Measurements from ENCODE around the gene XYLT1. TPM values are rescaled to one million over a fixed set of nuclear protein-coding genes. Genes with fewer than 3 reads are reported as not detected.

The XYLT1 gene
- total and polyA plus RNA-seq, 5 donors = 2.5 to 37.8 (median 11.7) TPM

- H3K9me3 ChIP-seq (ENCODE audit: control insufficient read depth, low read length) = no peaks in the 10 kb centered on the region
- no peak overlapping the region for H3K27ac ChIP-seq (ENCODE audit: low read length)
- intact Hi-C loops (cut with DNase I) = no loop called here
- no peak for DNase-seq
- no peak overlapping the region for H3K4me3 ChIP-seq (ENCODE audit: low read length)
- no peak for ATAC-seq
- 79% methylated on average over 3 of the region's 3 CpGs for WGBS
- no peaks in the 10 kb centered on the region for H3K27me3 ChIP-seq (ENCODE audit: control insufficient read depth, insufficient read depth)
- no peaks in the 10 kb centered on the region for H3K4me1 ChIP-seq (ENCODE audit: control insufficient read depth, insufficient read depth, low read length)
Measured at GRCh38 chr16:17320009-17320408, 150.8 kb downstream of the XYLT1 start.

- no peak overlapping the region for H3K4me3 ChIP-seq (ENCODE audit: low read length)
- no peak for ATAC-seq
- intact Hi-C loops (cut with DNase I) = no loop called here
- no peaks in the 10 kb centered on the region for H3K27me3 ChIP-seq (ENCODE audit: control insufficient read depth, insufficient read depth)
- H3K27ac ChIP-seq (ENCODE audit: low read length) = no peak overlapping the region
- H3K4me1 ChIP-seq (ENCODE audit: control insufficient read depth, insufficient read depth, low read length) = no peaks in the 10 kb centered on the region
- 69% methylated on average over 5 of the region's 5 CpGs for WGBS
- no peak for DNase-seq
- H3K9me3 ChIP-seq (ENCODE audit: control insufficient read depth, low read length) = no peaks in the 10 kb centered on the region
Measured at GRCh38 chr16:17318238-17318637, 152.5 kb downstream of the XYLT1 start.

GRCh38 chr16:17316005-17316404 is 154.8 kb downstream of the XYLT1 start:
- WGBS = 91% methylated on average over 4 of the region's 4 CpGs
- intact Hi-C loops (cut with DNase I) = no loop called here
- ATAC-seq (no peak), DNase-seq (no peak)
- H3K27ac ChIP-seq (ENCODE audit: low read length) = no peak overlapping the region
- no peaks in the 10 kb centered on the region for H3K27me3 ChIP-seq (ENCODE audit: control insufficient read depth, insufficient read depth)
- peaks cover 6% of the 10 kb centered on the region for H3K4me1 ChIP-seq (ENCODE audit: control insufficient read depth, insufficient read depth, low read length)
- H3K9me3 ChIP-seq (ENCODE audit: control insufficient read depth, low read length) = no peaks in the 10 kb centered on the region
- no peak overlapping the region for H3K4me3 ChIP-seq (ENCODE audit: low read length)

- WGBS = 71% methylated on average over 7 of the region's 7 CpGs
- no peak overlapping the region for H3K4me3 ChIP-seq (ENCODE audit: low read length)
- intact Hi-C loops (cut with DNase I) = no loop called here
- H3K27me3 ChIP-seq (ENCODE audit: control insufficient read depth, insufficient read depth) = no peaks in the 10 kb centered on the region
- H3K4me1 ChIP-seq (ENCODE audit: control insufficient read depth, insufficient read depth, low read length) = peaks cover 6% of the 10 kb centered on the region
- ATAC-seq = peak in 1 of 2 donors; percentile 3
- H3K9me3 ChIP-seq (ENCODE audit: control insufficient read depth, low read length) = no peaks in the 10 kb centered on the region
- no peak for DNase-seq
- peak overlapping the region; percentile 88 for H3K27ac ChIP-seq (ENCODE audit: low read length)
Measured at GRCh38 chr16:17313793-17314547, 156.8 kb downstream of the XYLT1 start.

- Histone ChIP-seq H3K27ac (ENCODE audit: low read length) (peak overlapping the region; percentile 88), H3K4me3 (ENCODE audit: low read length) (no peak overlapping the region), H3K27me3 (ENCODE audit: control insufficient read depth, insufficient read depth) (no peaks in the 10 kb centered on the region), H3K4me1 (ENCODE audit: control insufficient read depth, insufficient read depth, low read length) (peaks cover 6% of the 10 kb centered on the region), H3K9me3 (ENCODE audit: control insufficient read depth, low read length) (no peaks in the 10 kb centered on the region)
- WGBS = 7% methylated on average over 4 of the region's 4 CpGs
- peak; percentile 62 to 85 (median 83) for DNase-seq
- intact Hi-C loops (cut with DNase I) = no loop called here
- peak; percentile 91 to 93 for ATAC-seq
Measured at GRCh38 chr16:17313085-17313611, 157.6 kb downstream of the XYLT1 start.

DNA sequence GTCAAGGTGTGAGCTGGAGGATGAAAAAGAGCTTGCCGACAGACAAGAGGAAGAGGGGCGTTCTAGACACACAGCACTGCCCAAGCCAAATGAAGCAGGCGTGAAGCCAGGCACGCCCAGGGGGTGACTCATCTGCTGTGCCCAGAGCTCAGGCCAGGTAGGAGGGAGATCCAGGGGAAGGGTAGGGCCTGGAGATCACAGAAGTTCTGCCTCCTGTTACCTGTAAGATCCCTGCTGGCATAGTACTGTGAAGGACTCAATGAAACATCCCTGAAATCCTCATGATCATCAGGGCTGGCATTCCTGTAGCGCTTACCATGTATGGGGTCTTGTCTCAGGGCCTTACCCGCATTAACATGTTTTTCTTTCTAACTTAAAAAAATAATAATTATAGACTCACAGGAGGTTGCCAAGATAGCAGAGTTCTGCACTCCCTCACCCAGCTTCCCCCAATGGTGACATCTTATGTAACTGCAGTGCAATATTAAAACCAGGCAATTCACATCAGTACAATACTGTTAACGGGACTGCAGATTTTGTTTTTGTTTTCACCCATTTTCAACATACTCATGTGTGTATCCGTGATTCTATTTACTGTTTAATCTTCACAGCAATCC is 158.6 kb downstream of the XYLT1 start:
- ATAC-seq (peak in 1 of 2 donors; percentile 37), DNase-seq (no peak)
- peaks cover 6% of the 10 kb centered on the region for H3K4me1 ChIP-seq (ENCODE audit: control insufficient read depth, insufficient read depth, low read length)
- H3K27me3 ChIP-seq (ENCODE audit: control insufficient read depth, insufficient read depth) = no peaks in the 10 kb centered on the region
- intact Hi-C loops (cut with DNase I) = no loop called here
- no peaks in the 10 kb centered on the region for H3K9me3 ChIP-seq (ENCODE audit: control insufficient read depth, low read length)
- H3K4me3 ChIP-seq (ENCODE audit: low read length) = no peak overlapping the region
- no peak overlapping the region for H3K27ac ChIP-seq (ENCODE audit: low read length)
- WGBS = 81% methylated on average over 8 of the region's 8 CpGs

GRCh38 chr16:17311333-17312093 is 159.2 kb downstream of the XYLT1 start:
- WGBS = 86% methylated on average over 9 of the region's 9 CpGs
- Histone ChIP-seq H3K9me3 (ENCODE audit: control insufficient read depth, low read length) (no peaks in the 10 kb centered on the region), H3K27ac (ENCODE audit: low read length) (no peak overlapping the region), H3K4me1 (ENCODE audit: control insufficient read depth, insufficient read depth, low read length) (peaks cover 6% of the 10 kb centered on the region), H3K4me3 (ENCODE audit: low read length) (no peak overlapping the region), H3K27me3 (ENCODE audit: control insufficient read depth, insufficient read depth) (no peaks in the 10 kb centered on the region)
- no peak for ATAC-seq
- no peak for DNase-seq
- intact Hi-C loops (cut with DNase I) = no loop called here

DNA sequence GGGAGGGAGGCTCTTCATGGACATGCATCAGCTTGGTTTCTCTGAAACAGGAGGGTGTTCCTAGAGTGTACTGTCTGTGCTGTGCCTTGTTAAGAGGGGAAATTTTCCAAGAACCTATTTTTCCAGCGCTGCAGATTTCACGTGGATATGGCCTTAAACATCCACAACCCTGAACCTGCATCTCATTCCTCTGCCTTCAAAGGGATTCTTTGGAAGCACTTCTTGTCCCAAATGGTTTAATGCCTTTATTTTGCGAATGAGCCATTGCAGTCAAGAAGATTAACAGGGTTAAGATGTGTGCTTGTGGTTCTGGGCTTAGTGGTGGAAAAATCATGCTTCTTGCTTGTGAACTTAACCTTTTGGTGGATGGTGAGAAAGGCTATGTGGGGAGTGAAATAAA is 161.2 kb downstream of the XYLT1 start:
- H3K4me3 ChIP-seq (ENCODE audit: low read length) = no peak overlapping the region
- H3K27ac ChIP-seq (ENCODE audit: low read length) = no peak overlapping the region
- H3K4me1 ChIP-seq (ENCODE audit: control insufficient read depth, insufficient read depth, low read length) = peaks cover 9% of the 10 kb centered on the region
- intact Hi-C loops (cut with DNase I) = no loop called here
- ATAC-seq = no peak
- WGBS = 94% methylated on average over 3 of the region's 3 CpGs
- H3K9me3 ChIP-seq (ENCODE audit: control insufficient read depth, low read length) = no peaks in the 10 kb centered on the region
- no peaks in the 10 kb centered on the region for H3K27me3 ChIP-seq (ENCODE audit: control insufficient read depth, insufficient read depth)
- no peak for DNase-seq

DNA sequence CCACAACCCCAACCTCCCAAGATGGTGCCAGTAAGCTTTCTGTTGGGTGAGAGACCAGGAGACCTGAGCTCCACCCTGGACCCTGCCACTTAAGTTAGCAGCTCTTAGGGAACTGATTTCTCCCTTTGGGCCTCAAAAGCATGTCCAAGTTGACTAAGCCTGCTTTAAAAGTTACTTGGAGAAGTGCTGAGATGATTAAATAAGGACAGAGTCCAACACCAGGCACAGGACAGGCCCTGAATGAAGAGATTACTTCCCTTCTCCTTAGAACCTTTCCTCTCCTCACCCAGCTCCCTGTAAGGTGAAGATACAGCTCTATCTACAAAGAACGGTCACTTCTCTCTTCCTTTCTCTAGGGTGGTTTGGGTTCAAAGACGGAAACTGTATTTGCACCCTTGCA is 162.6 kb downstream of the XYLT1 start:
- Histone ChIP-seq H3K4me3 (ENCODE audit: low read length) (no peak overlapping the region), H3K27me3 (ENCODE audit: control insufficient read depth, insufficient read depth) (no peaks in the 10 kb centered on the region), H3K9me3 (ENCODE audit: control insufficient read depth, low read length) (no peaks in the 10 kb centered on the region), H3K4me1 (ENCODE audit: control insufficient read depth, insufficient read depth, low read length) (peaks cover 12% of the 10 kb centered on the region), H3K27ac (ENCODE audit: low read length) (no peak overlapping the region)
- 93% methylated on average over 2 of the region's 2 CpGs for WGBS
- ATAC-seq (no peak), DNase-seq (no peak)
- intact Hi-C loops (cut with DNase I) = no loop called here

- 83% methylated on average over 1 of the region's 1 CpG for WGBS
- Histone ChIP-seq H3K27ac (ENCODE audit: low read length) (no peak overlapping the region), H3K27me3 (ENCODE audit: control insufficient read depth, insufficient read depth) (no peaks in the 10 kb centered on the region), H3K9me3 (ENCODE audit: control insufficient read depth, low read length) (no peaks in the 10 kb centered on the region), H3K4me3 (ENCODE audit: low read length) (no peak overlapping the region), H3K4me1 (ENCODE audit: control insufficient read depth, insufficient read depth, low read length) (peaks cover 9% of the 10 kb centered on the region)
- DNase-seq (no peak), ATAC-seq (no peak)
- intact Hi-C loops (cut with DNase I) = no loop called here
Measured at GRCh38 chr16:17307504-17307903, 163.3 kb downstream of the XYLT1 start.

DNA sequence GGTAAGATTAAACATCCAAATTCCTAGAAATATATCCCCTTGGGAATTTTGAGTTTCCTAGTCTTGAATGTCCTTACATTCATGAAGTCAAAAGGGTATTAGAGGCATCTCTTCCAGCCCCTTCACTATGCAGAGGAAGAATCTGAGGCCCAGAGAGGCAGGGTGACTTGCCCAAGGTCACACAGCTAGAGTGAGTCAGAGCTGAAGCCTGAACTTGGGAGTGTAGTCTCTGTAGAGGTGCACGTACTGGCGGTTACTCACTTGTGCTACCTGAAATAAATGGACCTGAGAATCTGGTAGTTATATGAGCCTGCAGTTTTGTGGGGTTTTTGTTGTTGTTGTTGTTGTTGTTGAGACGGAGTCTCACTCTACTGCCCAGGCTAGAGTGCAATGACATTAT is 164.0 kb downstream of the XYLT1 start:
- Histone ChIP-seq H3K4me3 (ENCODE audit: low read length) (no peak overlapping the region), H3K4me1 (ENCODE audit: control insufficient read depth, insufficient read depth, low read length) (peaks cover 8% of the 10 kb centered on the region), H3K9me3 (ENCODE audit: control insufficient read depth, low read length) (no peaks in the 10 kb centered on the region), H3K27me3 (ENCODE audit: control insufficient read depth, insufficient read depth) (no peaks in the 10 kb centered on the region), H3K27ac (ENCODE audit: low read length) (no peak overlapping the region)
- DNase-seq = no peak
- no peak for ATAC-seq
- intact Hi-C loops (cut with DNase I) = no loop called here
- 98% methylated on average over 3 of the region's 3 CpGs for WGBS
